A549 (cell line): Measurements from ENCODE around the gene SENP5. TPM values are rescaled to one million over a fixed set of nuclear protein-coding genes. Genes with fewer than 3 reads are reported as not detected.

Experiments
- ATAC-seq, 2 experiments: fragments of 200-7000 bp in 1 of 2; fragments of >200 bp in 1 of 2; cut with Nextera tagmentation in 1 of 2; cut with Tn5 transposase in 1 of 2; 3 replicates each; pipeline versions ENCODE4 v1.8.0 to v1.9.1; 2018 to 2020; ENCODE audit warnings: mild to moderate bottlenecking in 1 of 2, moderate library complexity in 1 of 2
- CTCF ChIA-PET: fragments of 300-600 bp; sonication (Branson Sonifier 250); formaldehyde crosslinking; extraction: SDS; loops from one replicate; lab custom pipeline; 2021; ENCODE audit warnings: antibody characterized with exemption, inconsistent platforms; lab: Yijun Ruan, JAX
- POLR2A ChIA-PET: fragments of 350-600 bp; formaldehyde crosslinking; extraction: SDS; loops from one replicate; lab custom pipeline; 2021; ENCODE audit warnings: antibody characterized with exemption, inconsistent platforms; lab: Yijun Ruan, JAX
- DNase-seq, 2 experiments: peaks; one replicate each; pipeline versions ENCODE4 v3.0.0 to v3.0.0-alpha.2; 2011 to 2016; ENCODE audit warnings: low read depth in 1 of 2, low spot score in 1 of 2
- FAIRE-seq: peaks from 2 replicates; lab custom pipeline; 2011; peaks lifted over from hg19 to GRCh38; lab: Jason Lieb, UNC
- H3K27ac ChIP-seq, 2 experiments: fragments of >200 bp; sonication (Bioruptor Twin); formaldehyde crosslinking; 3 replicates each; pipeline ENCODE4 v1.5.1; 2016 to 2017
- H3K4me1 ChIP-seq: fragments of >200 bp; sonication (Bioruptor Twin); formaldehyde crosslinking; 3 replicates; pipeline ENCODE4 v1.6.1; 2016
- H3K4me2 ChIP-seq: fragments of >200 bp; sonication (Bioruptor Twin); formaldehyde crosslinking; 3 replicates; pipeline ENCODE4 v1.6.1; 2016
- H3K4me3 ChIP-seq: fragments of >200 bp; sonication (Bioruptor Twin); formaldehyde crosslinking; 3 replicates; pipeline ENCODE4 v1.5.1; 2016
- H3K9me3 ChIP-seq: fragments of >200 bp; sonication (Bioruptor Twin); formaldehyde crosslinking; 3 replicates; pipeline ENCODE4 v1.6.1; 2016
- CBX8 ChIP-seq: fragments of 200-600 bp; sonication (generic); IDR thresholded peaks from 2 replicates; pipeline ENCODE4 v1.6.1; 2016
- CHD4 ChIP-seq: fragments of 200-600 bp; sonication (generic); IDR thresholded peaks from 2 replicates; pipeline ENCODE4 v1.6.1; 2016; ENCODE audit warnings: antibody characterized with exemption, mild to moderate bottlenecking, borderline replicate concordance
- EHF ChIP-seq: fragments of 250-450 bp; sonication (Bioruptor Pico); IDR thresholded peaks from 2 replicates; pipeline ENCODE4 v1.5.0; 2020; ENCODE audit warnings: mild to moderate bottlenecking
- FOXS1 ChIP-seq: fragments of 250-450 bp; sonication (Bioruptor Pico); IDR thresholded peaks from 2 replicates; pipeline ENCODE4 v1.5.0; 2020; ENCODE audit warnings: mild to moderate bottlenecking, moderate library complexity
- GATA3 ChIP-seq: IDR thresholded peaks from 2 replicates; pipeline ENCODE4 v1.6.1; 2012; ENCODE audit warnings: borderline replicate concordance
- KDM1A ChIP-seq: fragments of 200-600 bp; sonication (generic); IDR thresholded peaks from 2 replicates; pipeline ENCODE4 v1.6.1; 2016; ENCODE audit warnings: low read depth, mild to moderate bottlenecking
- KDM5A ChIP-seq: fragments of 200-600 bp; sonication (generic); IDR thresholded peaks from 2 replicates; pipeline ENCODE4 v1.6.1; 2016; ENCODE audit warnings: antibody characterized with exemption, mild to moderate bottlenecking
- MAZ ChIP-seq: fragments of 150-350 bp; IDR thresholded peaks from 2 replicates; pipeline ENCODE4 v1.6.1; 2014; ENCODE audit warnings: antibody characterized with exemption, low read depth, low read length, borderline replicate concordance
- MYC ChIP-seq: IDR thresholded peaks from 2 replicates; pipeline ENCODE4 v1.6.1; 2012; ENCODE audit warnings: mild to moderate bottlenecking, inconsistent platforms, low read length, improper control_type of control experiment, borderline replicate concordance
- NFE2L2 ChIP-seq: fragments of 150-350 bp; conservative IDR thresholded peaks from 2 replicates; pipeline ENCODE4 v1.6.1; 2014; ENCODE audit warnings: low read length
- POLR2A ChIP-seq: IDR thresholded peaks from 2 replicates; pipeline ENCODE4 v1.6.1; 2012; ENCODE audit warnings: mild to moderate bottlenecking, low read length
- POLR2AphosphoS2 ChIP-seq: conservative IDR thresholded peaks from 2 replicates; pipeline ENCODE4 v1.6.1; 2012; ENCODE audit warnings: low read length, improper control_type of control experiment, inconsistent platforms
- RAD21 ChIP-seq, 2 experiments: fragments of >200 bp in 1 of 2; sonication (Bioruptor Twin) in 1 of 2; formaldehyde crosslinking in 1 of 2; IDR thresholded peaks in 1 of 2; conservative IDR thresholded peaks in 1 of 2; 2 replicates in 1 of 2; 3 replicates in 1 of 2; pipeline ENCODE4 v1.6.1; 2012 to 2018; ENCODE audit warnings: inconsistent platforms in 1 of 2
- RCOR1 ChIP-seq: fragments of 150-350 bp; IDR thresholded peaks from 2 replicates; pipeline ENCODE4 v1.6.1; 2014; ENCODE audit warnings: antibody characterized with exemption, low read length, low read depth
- RFX5 ChIP-seq: fragments of 450-650 bp; IDR thresholded peaks from 2 replicates; pipeline ENCODE4 v1.7.1; 2014; ENCODE audit warnings: antibody characterized with exemption, mild to moderate bottlenecking, moderate library complexity
- SMC3 ChIP-seq: fragments of >200 bp; sonication (Bioruptor Twin); formaldehyde crosslinking; IDR thresholded peaks from 3 replicates; pipeline ENCODE4 v1.6.1; 2018; ENCODE audit warnings: inconsistent platforms
- TFCP2L1 ChIP-seq: fragments of 250-450 bp; sonication (Bioruptor Pico); IDR thresholded peaks from 2 replicates; pipeline ENCODE4 v1.5.0; 2021; ENCODE audit warnings: mild to moderate bottlenecking
- ZC3H11A ChIP-seq: fragments of 450-650 bp; IDR thresholded peaks from 2 replicates; pipeline ENCODE4 v1.6.1; 2014; ENCODE audit warnings: antibody characterized with exemption, mild to moderate bottlenecking
- ZFP36 ChIP-seq: fragments of 450-650 bp; IDR thresholded peaks from 2 replicates; pipeline ENCODE4 v1.6.1; 2014; ENCODE audit warnings: borderline replicate concordance; ENCODE audit not compliant: partially characterized antibody
- WGBS: methylation state at CpG from one replicate; pipeline ENCODE4 v1.1.6; 2017; ENCODE audit errors: missing lambda C conversion rate; 5-methylcytosine and 5-hydroxymethylcytosine counted together
- polyA plus RNA-seq, 4 experiments: library from polyadenylated mRNA; depleted of rRNA in 3 of 4; stranded (reverse); fragments of >200 nt; fragmentation: RNase III in 1 of 4; extraction: RNeasy Plus Mini Kit Qiagen cat#74134 plus additional on column Dnase treatment in 1 of 4; gene quantifications; 2 replicates in 3 of 4; 3 replicates in 1 of 4; pipeline ENCODE4 v1.2.3, GENCODE V29; 2011 to 2017
- TF ChIP-seq, protein P1 (sequence below): fragments of >200 bp; sonication (Bioruptor Twin); formaldehyde crosslinking; IDR thresholded peaks from 3 replicates; pipeline ENCODE4 v1.6.1; 2016
- TF ChIP-seq, protein P2 (sequence below): fragments of >200 bp; sonication (Bioruptor Twin); formaldehyde crosslinking; IDR thresholded peaks from 3 replicates; pipeline ENCODE4 v1.5.1; 2016
- TF ChIP-seq, protein P3 (sequence below): fragments of >200 bp; sonication (Bioruptor Twin); formaldehyde crosslinking; IDR thresholded peaks from 2 replicates; pipeline ENCODE4 v1.6.1; 2016
- TF ChIP-seq, protein P4 (sequence below): fragments of 200-600 bp; sonication (generic); IDR thresholded peaks from 2 replicates; pipeline ENCODE4 v1.6.1; 2016; ENCODE audit warnings: antibody characterized with exemption, mild to moderate bottlenecking, moderate library complexity
- TF ChIP-seq, protein P5 (sequence below): IDR thresholded peaks from 2 replicates; pipeline ENCODE4 v1.6.1; 2012

Gene SENP5
- polyA plus RNA-seq, 2 of the 4 experiments (the other 2 are of a cell fraction): 6.8 to 12.9 TPM

DNA sequence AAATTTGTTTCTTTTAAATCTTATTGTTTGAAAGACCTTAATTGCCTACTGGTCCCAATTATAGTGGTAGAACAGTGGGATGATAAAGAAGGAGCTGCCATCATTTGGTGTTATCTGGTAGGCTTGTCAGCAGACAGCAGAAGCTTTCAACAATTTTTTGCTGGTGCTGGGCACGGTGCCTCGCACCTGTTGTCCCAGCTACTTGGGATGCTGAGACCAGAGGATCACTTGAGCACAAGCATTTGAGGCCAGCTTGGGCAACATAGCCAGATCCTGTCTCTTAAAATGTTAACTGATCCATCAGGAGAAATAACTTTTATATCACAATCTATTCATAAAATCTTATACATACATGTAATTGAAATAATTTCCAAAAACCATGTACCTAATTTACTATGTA is 36.0 kb downstream of the SENP5 start:
- Histone ChIP-seq H3K9me3 (no peaks in the 10 kb centered on the region), H3K27ac (no peak overlapping the region), H3K4me2 (no peak overlapping the region), H3K4me3 (no peak overlapping the region), H3K4me1 (no peaks in the 10 kb centered on the region)
- DNase-seq (no peak), ATAC-seq (no peak), FAIRE-seq (no peak)
- TF ChIP-seq KDM1A (no peak), TFCP2L1 (CRISPR knock-in tag) (no peak), GATA3 (no peak), POLR2A (no peak), KDM5A (no peak)
- TF ChIP-seq, protein P1, sequence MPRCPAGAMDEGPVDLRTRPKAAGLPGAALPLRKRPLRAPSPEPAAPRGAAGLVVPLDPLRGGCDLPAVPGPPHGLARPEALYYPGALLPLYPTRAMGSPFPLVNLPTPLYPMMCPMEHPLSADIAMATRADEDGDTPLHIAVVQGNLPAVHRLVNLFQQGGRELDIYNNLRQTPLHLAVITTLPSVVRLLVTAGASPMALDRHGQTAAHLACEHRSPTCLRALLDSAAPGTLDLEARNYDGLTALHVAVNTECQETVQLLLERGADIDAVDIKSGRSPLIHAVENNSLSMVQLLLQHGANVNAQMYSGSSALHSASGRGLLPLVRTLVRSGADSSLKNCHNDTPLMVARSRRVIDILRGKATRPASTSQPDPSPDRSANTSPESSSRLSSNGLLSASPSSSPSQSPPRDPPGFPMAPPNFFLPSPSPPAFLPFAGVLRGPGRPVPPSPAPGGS: no peak
- ChIA-PET POLR2A (no interaction called here), CTCF (no interaction called here)
- WGBS: 100% methylated on average over 2 of the region's 2 CpGs

DNA sequence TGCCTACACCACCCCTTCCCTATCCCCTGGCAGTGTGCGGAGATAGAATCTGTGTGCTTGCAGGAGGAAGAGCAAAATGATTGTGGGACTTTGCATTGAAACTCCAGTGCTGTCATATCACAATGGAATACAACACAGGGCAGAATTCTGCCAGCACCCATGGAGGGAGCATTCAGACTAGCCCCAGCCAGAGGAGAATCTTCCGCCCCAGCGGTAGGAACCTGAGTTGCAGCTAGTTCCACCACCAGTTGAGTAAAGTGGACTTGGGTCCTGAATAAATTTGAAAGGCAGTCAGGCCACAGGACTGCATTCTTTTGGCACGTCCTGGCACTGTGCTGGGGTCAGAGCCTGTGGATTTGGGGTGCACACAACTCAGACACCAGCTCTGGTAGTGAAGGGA is 47.1 kb downstream of the SENP5 start:
- no peak overlapping the region for H3K4me3 ChIP-seq
- no peak overlapping the region for H3K4me2 ChIP-seq
- no peak for DNase-seq
- 0 out of 3 replicates have a peak, but pooled peaks cover 3% of the 10 kb centered on the region for H3K9me3 ChIP-seq
- no peak overlapping the region for H3K27ac ChIP-seq
- no peak for ATAC-seq
- 100% methylated on average over 3 of the region's 4 CpGs for WGBS
- ChIA-PET CTCF (no interaction called here), POLR2A (no interaction called here)
- FAIRE-seq: no peak
- H3K4me1 ChIP-seq: no peaks in the 10 kb centered on the region
- TF ChIP-seq MAZ: no peak
- TF ChIP-seq EHF (CRISPR knock-in tag): no peak
- TF ChIP-seq, protein P1: no peak
- TF ChIP-seq CHD4: no peak
- TF ChIP-seq, protein P2, sequence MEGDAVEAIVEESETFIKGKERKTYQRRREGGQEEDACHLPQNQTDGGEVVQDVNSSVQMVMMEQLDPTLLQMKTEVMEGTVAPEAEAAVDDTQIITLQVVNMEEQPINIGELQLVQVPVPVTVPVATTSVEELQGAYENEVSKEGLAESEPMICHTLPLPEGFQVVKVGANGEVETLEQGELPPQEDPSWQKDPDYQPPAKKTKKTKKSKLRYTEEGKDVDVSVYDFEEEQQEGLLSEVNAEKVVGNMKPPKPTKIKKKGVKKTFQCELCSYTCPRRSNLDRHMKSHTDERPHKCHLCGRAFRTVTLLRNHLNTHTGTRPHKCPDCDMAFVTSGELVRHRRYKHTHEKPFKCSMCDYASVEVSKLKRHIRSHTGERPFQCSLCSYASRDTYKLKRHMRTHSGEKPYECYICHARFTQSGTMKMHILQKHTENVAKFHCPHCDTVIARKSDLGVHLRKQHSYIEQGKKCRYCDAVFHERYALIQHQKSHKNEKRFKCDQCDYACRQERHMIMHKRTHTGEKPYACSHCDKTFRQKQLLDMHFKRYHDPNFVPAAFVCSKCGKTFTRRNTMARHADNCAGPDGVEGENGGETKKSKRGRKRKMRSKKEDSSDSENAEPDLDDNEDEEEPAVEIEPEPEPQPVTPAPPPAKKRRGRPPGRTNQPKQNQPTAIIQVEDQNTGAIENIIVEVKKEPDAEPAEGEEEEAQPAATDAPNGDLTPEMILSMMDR: no peak
- no peak for TF ChIP-seq ZC3H11A
- no peak for TF ChIP-seq CBX8
- TF ChIP-seq, protein P3, sequence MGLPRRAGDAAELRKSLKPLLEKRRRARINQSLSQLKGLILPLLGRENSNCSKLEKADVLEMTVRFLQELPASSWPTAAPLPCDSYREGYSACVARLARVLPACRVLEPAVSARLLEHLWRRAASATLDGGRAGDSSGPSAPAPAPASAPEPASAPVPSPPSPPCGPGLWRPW: no peak
- no peak for TF ChIP-seq SMC3
- no peak for TF ChIP-seq RFX5
- TF ChIP-seq POLR2AphosphoS2: no peak
- TF ChIP-seq, protein P4, sequence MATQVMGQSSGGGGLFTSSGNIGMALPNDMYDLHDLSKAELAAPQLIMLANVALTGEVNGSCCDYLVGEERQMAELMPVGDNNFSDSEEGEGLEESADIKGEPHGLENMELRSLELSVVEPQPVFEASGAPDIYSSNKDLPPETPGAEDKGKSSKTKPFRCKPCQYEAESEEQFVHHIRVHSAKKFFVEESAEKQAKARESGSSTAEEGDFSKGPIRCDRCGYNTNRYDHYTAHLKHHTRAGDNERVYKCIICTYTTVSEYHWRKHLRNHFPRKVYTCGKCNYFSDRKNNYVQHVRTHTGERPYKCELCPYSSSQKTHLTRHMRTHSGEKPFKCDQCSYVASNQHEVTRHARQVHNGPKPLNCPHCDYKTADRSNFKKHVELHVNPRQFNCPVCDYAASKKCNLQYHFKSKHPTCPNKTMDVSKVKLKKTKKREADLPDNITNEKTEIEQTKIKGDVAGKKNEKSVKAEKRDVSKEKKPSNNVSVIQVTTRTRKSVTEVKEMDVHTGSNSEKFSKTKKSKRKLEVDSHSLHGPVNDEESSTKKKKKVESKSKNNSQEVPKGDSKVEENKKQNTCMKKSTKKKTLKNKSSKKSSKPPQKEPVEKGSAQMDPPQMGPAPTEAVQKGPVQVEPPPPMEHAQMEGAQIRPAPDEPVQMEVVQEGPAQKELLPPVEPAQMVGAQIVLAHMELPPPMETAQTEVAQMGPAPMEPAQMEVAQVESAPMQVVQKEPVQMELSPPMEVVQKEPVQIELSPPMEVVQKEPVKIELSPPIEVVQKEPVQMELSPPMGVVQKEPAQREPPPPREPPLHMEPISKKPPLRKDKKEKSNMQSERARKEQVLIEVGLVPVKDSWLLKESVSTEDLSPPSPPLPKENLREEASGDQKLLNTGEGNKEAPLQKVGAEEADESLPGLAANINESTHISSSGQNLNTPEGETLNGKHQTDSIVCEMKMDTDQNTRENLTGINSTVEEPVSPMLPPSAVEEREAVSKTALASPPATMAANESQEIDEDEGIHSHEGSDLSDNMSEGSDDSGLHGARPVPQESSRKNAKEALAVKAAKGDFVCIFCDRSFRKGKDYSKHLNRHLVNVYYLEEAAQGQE: no peak
- TF ChIP-seq ZFP36: no peak
- TF ChIP-seq, protein P5, sequence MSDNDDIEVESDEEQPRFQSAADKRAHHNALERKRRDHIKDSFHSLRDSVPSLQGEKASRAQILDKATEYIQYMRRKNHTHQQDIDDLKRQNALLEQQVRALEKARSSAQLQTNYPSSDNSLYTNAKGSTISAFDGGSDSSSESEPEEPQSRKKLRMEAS: no peak
- no peak for TF ChIP-seq RCOR1
- no peak for TF ChIP-seq RAD21 (conservative IDR thresholded peaks at IDR 0.05 in 1 of 2, IDR thresholded peaks at IDR 0.05 in 1 of 2)
- no peak for TF ChIP-seq FOXS1 (CRISPR knock-in tag)
- no peak for TF ChIP-seq MYC
- no peak for TF ChIP-seq NFE2L2
